GM21515 (cell line): ENCODE data around the gene LAMC3.
"Not testable (repeated sequence)": the region's sequence is repeated elsewhere in the genome, so short reads cannot be mapped to it uniquely, and the experiment has no call there.

Experiments used
- ATAC-seq: cut with Tn5 transposase; IDR thresholded peaks from one replicate; pipeline ENCODE4 v1.9.1; 2021; ENCODE audit not compliant: unreplicated experiment

The LAMC3 gene

GRCh38 chr9:131027872-131028179, 18.9 kb downstream of the LAMC3 start:
- no peak for ATAC-seq

GRCh38 chr9:131028221-131028884, 19.4 kb downstream of the LAMC3 start:
- no peak for ATAC-seq

DNA sequence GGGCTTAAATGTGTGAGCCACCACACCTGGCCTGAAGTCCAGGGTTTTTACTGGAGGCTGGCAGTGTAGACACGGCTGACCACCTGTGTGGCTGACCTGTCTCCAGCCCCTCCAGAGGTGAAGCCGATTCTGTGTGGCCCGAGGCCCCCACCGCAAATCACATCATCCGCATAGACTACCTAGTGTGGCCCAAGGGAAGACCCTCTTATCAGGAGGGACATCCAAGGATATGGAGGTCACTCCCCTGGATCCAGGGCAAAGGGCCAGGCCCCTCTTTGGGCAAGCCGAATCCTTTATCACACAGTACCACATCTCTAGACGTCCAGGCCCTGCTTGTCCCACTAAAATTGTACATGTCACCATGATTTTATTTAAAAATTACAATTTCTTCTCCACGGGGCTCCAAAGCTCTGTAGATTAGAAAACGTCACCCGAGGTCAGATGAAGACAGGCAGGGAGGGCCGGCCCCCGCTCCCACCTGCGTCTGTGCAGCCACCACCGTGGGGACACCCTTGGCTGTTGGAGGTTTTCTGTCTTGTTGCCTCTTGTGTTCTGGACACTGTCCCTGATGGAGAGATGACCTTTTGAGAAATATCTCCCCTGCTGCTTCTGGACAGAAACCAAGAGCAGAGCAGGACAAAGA, 20.1 kb downstream of the LAMC3 start:
- no peak for ATAC-seq

DNA sequence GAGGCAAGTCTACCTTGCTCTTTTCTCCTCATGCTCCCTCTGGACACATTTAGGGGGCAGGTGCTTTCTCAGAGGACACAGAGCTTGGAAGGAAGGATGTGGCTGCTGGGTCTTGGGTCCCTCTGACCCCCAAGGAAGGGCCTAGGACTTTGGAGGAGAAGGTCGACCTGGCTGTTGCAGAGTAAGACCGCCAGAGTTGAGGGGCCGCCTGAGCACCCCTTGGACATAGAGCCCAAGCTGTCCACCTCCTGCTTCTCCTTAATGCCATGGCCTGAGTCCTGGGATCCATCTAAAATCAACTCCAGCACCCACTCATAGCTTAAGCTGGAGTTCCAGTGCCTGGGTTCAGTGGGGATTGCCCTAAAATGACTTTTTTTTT, 20.6 kb downstream of the LAMC3 start:
- ATAC-seq, result no peak

DNA sequence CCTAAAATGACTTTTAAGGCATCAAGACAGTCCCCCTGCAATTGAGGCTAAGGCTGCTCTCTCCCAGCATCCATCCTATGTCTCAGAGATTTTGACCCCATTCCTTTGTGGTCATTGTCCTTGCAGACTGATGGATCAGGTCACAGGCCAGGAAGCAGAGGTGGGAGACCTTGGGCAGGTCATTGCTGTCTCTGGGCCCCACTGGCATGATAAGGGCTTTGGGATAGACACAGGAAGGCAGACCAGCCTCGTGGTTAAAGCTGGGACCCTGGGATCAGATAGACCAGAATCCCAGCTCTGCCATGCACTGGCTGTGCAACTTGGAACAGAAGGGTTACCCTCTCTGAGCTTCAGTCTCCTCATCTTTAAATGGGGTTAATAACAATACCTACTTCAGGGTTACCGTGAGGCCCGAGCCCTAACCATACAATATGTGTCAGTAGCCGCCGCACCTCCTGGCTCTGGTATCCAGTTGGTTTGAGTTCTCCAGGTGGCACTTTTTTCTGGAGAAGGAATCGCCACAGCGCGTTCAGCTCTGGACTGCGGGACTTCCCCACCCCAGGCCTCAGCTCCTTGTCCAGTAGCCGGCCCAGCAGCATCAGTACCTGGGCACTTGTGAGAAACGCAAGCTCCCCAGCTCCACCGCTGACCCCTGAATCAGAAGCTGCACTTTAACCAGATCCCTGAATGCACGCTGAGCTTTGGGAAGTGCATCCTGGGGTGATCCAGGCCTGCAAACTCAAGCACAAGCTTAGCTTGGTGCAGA, 21.4 kb downstream of the LAMC3 start:
- ATAC-seq, result no peak

DNA sequence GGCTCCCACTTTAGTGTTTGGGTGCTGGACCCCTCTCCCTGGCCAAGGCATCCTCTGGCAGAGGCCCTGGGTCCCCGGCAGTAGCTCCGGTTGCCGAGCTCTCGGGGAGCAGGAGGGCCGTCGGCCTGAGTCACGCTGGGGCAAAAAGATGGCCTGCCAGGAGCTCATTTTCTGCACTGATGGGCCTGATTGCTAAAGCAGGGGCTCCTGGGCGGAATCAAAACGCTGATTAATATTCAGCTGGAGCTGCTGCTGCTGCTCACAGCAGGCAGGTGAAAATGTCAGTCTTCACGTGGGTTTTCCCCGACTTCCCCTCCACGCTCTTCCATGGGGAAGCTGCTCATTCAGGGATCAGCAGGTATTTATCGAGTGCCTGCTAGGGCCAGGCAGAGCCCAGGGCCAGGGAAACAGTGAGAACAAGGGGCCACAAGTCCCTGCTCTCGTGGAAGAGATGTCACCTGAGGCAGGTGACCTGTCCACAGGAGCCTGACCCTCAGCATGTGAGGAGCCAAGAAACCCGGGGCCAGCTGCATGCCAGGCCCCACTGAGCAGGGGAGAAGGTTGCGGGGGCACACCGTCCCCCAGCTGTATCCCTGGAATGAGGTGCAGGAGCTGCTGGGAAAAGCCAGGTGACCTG, 22.1 kb downstream of the LAMC3 start:
- no peak for ATAC-seq

GRCh38 chr9:131031642-131032005, 22.6 kb downstream of the LAMC3 start:
- ATAC-seq, result no peak

- no peak for ATAC-seq
Observed at GRCh38 chr9:131032384-131032783, 23.4 kb downstream of the LAMC3 start.

DNA sequence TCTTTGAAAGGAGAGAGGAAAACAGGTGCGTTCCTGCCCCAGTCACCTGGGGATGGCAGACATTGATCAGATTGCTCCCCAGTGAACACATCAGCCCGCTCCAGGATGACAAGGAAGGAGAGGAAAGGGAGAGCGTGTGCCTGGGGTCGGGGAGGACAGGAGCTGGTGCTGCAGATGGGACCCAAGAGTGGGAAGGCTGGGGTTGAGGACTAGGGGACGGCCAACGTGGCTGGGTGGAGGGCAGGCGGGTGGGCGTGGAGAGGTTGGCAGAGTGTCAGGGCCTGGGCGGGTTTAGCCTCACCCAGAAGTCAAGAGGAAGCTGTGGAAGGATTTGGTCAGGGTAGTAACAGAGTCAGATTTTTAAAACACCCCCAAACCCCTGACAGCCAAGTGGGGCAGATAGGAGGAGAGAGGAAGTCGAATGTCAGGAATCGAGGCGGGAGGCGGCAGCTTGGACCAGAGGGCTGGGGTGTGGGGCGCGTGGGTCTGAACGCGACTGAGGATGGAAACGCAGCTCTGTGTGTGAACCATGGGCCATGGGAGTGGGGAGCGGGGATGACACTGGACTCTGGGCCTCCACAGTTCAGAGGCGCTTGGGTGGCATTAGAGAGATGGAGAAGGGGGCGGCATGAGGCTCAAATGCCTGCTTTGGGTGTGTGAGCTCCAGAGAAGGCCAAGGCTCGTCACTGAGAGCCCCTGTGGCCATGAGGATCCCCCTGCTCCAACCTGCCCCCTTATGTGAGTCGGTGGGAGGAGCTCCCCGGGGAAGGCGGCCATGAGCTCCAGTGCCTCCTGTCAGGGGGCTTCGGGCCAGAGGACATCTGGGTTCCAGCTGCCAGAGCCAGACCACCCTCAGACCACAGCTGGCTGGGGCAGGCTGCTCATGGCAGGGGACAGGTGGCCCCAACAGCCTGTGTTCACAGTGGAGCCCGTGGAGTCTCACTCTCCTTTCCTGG, 24.6 kb downstream of the LAMC3 start:
- ATAC-seq, result no peak

- ATAC-seq, result no peak
Observed at GRCh38 chr9:131034268-131034667, 25.3 kb downstream of the LAMC3 start.

DNA sequence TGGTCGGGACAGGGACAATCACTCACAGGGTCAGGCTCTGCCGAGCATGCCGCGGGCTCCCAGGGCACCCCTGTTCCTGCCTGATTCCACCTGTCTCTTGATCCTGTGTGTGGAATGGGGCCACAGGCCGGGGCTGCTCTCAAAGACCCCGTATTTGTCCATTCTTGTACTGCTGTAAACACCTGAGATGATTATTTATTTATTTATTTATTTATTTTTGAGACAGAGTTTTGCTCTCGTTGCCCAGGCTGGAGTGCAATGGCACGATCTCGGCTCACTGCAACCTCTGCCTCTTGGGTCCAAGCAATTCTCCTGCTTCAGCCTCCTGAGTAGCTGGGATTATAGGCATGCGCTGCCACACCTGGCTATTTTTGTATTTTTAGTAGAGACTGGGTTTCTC, 25.8 kb downstream of the LAMC3 start:
- ATAC-seq, result not testable (repeated sequence)

DNA sequence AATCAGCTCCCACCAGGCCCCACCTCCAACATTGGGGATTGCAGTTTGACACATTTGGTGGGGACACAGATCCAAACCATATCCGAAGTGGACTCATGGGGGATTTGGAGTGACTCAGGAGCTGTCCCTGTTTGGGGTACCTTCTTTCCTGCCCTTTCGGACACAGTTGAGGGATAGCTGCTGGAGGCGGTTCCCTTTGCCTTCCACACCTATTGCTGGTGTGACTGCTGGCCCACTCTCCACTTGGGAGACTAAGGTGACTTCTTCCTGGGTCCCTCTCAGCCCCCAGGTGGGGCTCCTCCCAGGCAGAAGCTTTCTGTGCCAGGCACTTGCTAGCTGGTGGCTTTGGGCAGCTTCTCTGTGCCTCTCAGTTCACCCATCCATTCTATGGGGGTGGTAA, 26.6 kb downstream of the LAMC3 start:
- ATAC-seq, result no peak

DNA sequence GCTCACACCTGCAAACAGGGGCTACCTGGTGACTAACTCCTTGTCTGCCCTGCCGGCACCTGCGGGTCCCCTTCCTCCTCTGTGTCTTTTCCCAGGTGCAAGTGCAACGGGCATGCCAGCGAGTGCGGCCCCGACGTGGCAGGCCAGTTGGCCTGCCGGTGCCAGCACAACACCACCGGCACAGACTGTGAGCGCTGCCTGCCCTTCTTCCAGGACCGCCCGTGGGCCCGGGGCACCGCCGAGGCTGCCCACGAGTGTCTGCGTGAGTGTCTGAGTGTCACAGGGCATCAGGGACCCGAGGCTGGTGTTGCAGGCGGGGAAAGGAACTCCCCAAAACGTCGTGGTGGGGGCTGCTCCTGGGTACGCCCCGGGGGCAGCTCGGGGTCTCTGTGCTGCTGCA, 27.1 kb downstream of the LAMC3 start:
- ATAC-seq, result no peak

DNA sequence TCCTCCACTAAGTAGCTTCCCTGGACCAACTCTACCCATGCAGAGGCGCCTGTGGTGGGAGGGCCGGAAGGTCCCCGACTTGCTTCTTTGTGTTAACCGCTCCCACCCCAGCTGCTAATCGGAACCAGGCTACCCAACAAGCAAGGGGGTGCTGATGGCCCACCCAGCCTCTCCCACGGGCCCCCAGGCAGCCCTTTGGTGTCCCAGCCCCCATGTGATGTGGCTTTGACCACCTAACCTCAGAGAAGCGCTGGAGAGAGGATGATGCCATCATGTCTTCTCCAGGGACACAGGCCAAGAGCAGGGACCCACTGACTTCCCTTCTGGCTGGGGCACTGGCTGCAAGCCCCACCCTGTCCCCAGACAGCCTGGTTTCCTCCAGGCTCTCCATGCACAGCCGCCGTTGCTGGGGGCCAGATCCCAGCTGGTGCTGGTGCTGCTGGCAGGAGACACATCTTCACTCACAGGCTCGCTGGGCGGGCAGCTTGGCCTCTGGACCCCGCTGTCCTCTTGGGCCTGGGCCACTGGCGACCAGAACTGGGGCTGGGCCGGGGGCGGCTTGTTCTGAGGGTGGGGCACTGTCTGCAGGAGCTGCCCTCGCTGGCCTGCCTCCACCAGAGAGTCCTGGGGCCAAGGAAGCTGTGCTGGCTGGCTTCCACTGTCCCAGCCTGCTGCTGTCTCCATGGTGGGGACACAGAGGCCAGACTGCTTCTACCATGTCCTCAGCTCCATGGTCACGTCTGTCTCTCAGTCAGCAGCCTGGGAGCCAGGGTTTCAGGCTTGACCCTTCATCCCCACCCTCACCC, 27.8 kb downstream of the LAMC3 start:
- ATAC-seq, result no peak

- ATAC-seq, result no peak
Observed at GRCh38 chr9:131037335-131038255, 28.6 kb downstream of the LAMC3 start.

GRCh38 chr9:131038256-131039128, 29.5 kb downstream of the LAMC3 start:
- no peak for ATAC-seq

- ATAC-seq, result no peak
Observed at GRCh38 chr9:131039129-131039954, 30.4 kb downstream of the LAMC3 start.
